DOHH2 (cell line): Measurements from ENCODE around the gene PDCD7.
A peak's percentile ranks its signal among the peaks of the same experiment; 100 is the strongest.
"Not testable (repeated sequence)": the region's sequence is repeated elsewhere in the genome, so short reads cannot be mapped to it uniquely, and the experiment has no call there.

Experiments
- H3F3A ChIP-seq: fragments of 200-600 bp; sonication (generic), shearing (Covaris generic); 2 replicates; pipeline ENCODE4 v1.6.0; 2016; ENCODE audit warnings: antibody characterized with exemption, mild to moderate bottlenecking; ENCODE audit not compliant: control insufficient read depth, insufficient read depth
- H3K27ac ChIP-seq: fragments of 200-600 bp; sonication (generic); 2 replicates; pipeline ENCODE4 v1.5.1; 2014; ENCODE audit warnings: low read depth, mild to moderate bottlenecking, low read length, moderate library complexity
- H3K27me3 ChIP-seq: fragments of 200-600 bp; sonication (generic); 2 replicates; pipeline ENCODE4 v1.6.1; 2014; ENCODE audit warnings: mild to moderate bottlenecking, low read length, mixed read lengths; ENCODE audit not compliant: control insufficient read depth
- H3K36me3 ChIP-seq: fragments of 200-600 bp; sonication (generic); 2 replicates; pipeline ENCODE4 v1.6.1; 2014; ENCODE audit warnings: mild to moderate bottlenecking, low read length, moderate library complexity, mixed read lengths; ENCODE audit not compliant: control insufficient read depth
- H3K4me1 ChIP-seq: fragments of 200-600 bp; sonication (generic); 2 replicates; pipeline ENCODE4 v1.6.1; 2014; ENCODE audit warnings: mild to moderate bottlenecking, low read length, mixed read lengths; ENCODE audit not compliant: control insufficient read depth
- H3K4me2 ChIP-seq: fragments of 200-600 bp; sonication (generic); 2 replicates; pipeline ENCODE4 v1.6.0; 2014; ENCODE audit warnings: mild to moderate bottlenecking, low read length, moderate library complexity
- H3K4me3 ChIP-seq: fragments of 200-600 bp; sonication (generic); 2 replicates; pipeline ENCODE4 v1.5.1; 2014; ENCODE audit warnings: mild to moderate bottlenecking, low read length, mixed read lengths
- H3K79me2 ChIP-seq: fragments of 200-600 bp; sonication (generic); 2 replicates; pipeline ENCODE4 v1.6.1; 2014; ENCODE audit warnings: mild to moderate bottlenecking, low read length, mixed read lengths; ENCODE audit not compliant: control insufficient read depth
- H3K9me2 ChIP-seq: fragments of 200-600 bp; sonication (generic); replicated peaks from 2 replicates; pipeline ENCODE4 v1.6.1; 2014; ENCODE audit warnings: mild to moderate bottlenecking, low read length, mixed read lengths; ENCODE audit not compliant: control insufficient read depth
- H3K9me3 ChIP-seq: fragments of 200-600 bp; sonication (generic); 2 replicates; pipeline ENCODE4 v1.6.1; 2014; ENCODE audit warnings: antibody characterized with exemption, low read length, mixed read lengths; ENCODE audit not compliant: control insufficient read depth, insufficient read depth
- H4K20me1 ChIP-seq: fragments of 200-600 bp; sonication (generic); 2 replicates; pipeline ENCODE4 v1.6.0; 2014; ENCODE audit warnings: low read depth, mild to moderate bottlenecking, antibody characterized with exemption, low read length, moderate library complexity; ENCODE audit not compliant: control insufficient read depth, insufficient read depth
- EZH2phosphoT487 ChIP-seq: fragments of 200-600 bp; sonication (generic); IDR thresholded peaks from 2 replicates; pipeline ENCODE4 v1.6.1; 2017; ENCODE audit warnings: borderline replicate concordance, mild to moderate bottlenecking, antibody characterized with exemption, low read length, moderate library complexity, mixed read lengths
- TF ChIP-seq, protein P1 (sequence below): fragments of 200-600 bp; sonication (generic); IDR thresholded peaks from one replicate; pipeline ENCODE4 v1.5.1; 2014; ENCODE audit warnings: antibody characterized with exemption, mild to moderate bottlenecking, low read depth, low read length; ENCODE audit not compliant: poor library complexity, severe bottlenecking

Gene PDCD7

DNA sequence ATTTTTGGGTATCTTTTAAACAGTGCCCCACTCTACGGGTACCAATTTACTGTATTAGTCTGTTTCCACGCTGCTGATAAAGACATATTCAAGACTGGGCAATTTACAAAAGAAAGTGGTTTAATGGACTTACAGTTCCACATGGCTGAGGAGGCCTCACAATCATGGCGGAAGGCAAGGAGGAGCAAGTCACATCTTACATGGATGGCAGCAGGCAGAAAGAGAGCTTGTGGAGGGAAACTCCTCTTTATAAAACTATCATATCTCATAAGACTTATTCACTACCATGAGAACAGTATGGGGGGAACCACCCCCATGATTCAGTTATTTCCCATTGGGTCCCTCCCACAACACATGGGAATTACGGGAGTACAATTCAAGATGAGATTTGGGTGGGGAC lies 4.3 kb upstream of the PDCD7 start:
- H3K9me3 ChIP-seq = peaks cover 11% of the 10 kb centered on the region
- not testable (repeated sequence) for H3F3A ChIP-seq, H3K36me3 ChIP-seq, H3K9me2 ChIP-seq, H4K20me1 ChIP-seq, H3K4me3 ChIP-seq, H3K27me3 ChIP-seq, H3K27ac ChIP-seq, H3K4me2 ChIP-seq, H3K79me2 ChIP-seq
- H3K4me1 ChIP-seq = peaks cover 11% of the 10 kb centered on the region

DNA sequence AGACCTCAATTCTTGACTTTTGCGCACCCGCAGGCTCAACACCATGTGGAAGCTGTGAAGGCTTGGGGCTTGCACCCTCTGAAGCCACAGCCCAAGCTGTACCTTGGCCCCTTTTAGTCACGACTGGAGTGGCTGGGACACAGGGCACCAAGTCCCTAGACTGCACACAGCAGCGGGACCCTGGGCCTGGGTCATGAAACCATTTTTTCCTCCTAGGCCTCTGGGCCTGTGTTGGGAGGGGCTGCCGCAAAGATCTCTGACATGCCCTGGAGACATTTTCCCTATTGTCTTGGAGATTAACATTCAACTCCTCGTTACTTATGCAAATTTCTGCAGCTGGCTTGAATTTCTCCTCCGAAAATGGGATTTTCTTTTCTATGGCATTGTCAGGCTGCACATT lies 3.5 kb upstream of the PDCD7 start:
- H3K27ac ChIP-seq, H3K4me3 ChIP-seq: not testable (repeated sequence)

DNA sequence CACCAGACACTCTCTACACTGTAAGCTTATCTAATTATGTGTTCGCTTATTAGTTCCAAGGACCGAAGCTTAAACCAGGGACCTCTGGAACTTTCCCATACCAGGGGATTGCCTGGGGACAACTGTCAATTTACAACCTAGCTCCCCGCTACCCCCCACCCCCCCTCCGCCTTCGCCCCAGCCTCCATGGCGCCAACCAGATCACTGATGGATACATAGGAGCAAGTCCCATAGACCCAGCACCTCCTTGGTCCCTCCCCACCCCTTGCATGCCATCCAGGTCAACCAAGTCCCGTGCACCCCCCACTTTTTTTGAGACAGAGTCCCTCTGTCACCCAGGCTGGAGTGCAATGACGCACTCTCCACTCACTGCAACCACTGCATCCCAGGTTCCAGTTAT lies 930 bp upstream of the PDCD7 start:
- no peaks in the 10 kb centered on the region for H3K9me2 ChIP-seq
- TF ChIP-seq, protein P1, sequence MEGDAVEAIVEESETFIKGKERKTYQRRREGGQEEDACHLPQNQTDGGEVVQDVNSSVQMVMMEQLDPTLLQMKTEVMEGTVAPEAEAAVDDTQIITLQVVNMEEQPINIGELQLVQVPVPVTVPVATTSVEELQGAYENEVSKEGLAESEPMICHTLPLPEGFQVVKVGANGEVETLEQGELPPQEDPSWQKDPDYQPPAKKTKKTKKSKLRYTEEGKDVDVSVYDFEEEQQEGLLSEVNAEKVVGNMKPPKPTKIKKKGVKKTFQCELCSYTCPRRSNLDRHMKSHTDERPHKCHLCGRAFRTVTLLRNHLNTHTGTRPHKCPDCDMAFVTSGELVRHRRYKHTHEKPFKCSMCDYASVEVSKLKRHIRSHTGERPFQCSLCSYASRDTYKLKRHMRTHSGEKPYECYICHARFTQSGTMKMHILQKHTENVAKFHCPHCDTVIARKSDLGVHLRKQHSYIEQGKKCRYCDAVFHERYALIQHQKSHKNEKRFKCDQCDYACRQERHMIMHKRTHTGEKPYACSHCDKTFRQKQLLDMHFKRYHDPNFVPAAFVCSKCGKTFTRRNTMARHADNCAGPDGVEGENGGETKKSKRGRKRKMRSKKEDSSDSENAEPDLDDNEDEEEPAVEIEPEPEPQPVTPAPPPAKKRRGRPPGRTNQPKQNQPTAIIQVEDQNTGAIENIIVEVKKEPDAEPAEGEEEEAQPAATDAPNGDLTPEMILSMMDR = no peak
- TF ChIP-seq EZH2phosphoT487 = no peak
- H3K4me1 ChIP-seq = peaks cover 19% of the 10 kb centered on the region
- H3F3A ChIP-seq = no peaks in the 10 kb centered on the region
- peaks cover 39% of the 10 kb centered on the region for H3K79me2 ChIP-seq
- peaks cover 12% of the 10 kb centered on the region for H3K36me3 ChIP-seq
- peaks cover 11% of the 10 kb centered on the region for H3K9me3 ChIP-seq
- H4K20me1 ChIP-seq = peaks cover 7% of the 10 kb centered on the region; the same call in 1 of the 2 replicates
- no peak overlapping the region for H3K27ac ChIP-seq
- H3K4me2 ChIP-seq = peak overlapping the region; percentile 91
- H3K27me3 ChIP-seq = no peaks in the 10 kb centered on the region
- peak overlapping the region; percentile 95 for H3K4me3 ChIP-seq

More for the DNA sequence above, 3.5 kb upstream of the PDCD7 start:
- not testable (repeated sequence) for H3F3A ChIP-seq, H3K27me3 ChIP-seq, H3K36me3 ChIP-seq, H3K9me2 ChIP-seq, H4K20me1 ChIP-seq, H3K4me2 ChIP-seq
- Histone ChIP-seq H3K79me2 (peaks cover 17% of the 10 kb centered on the region), H3K9me3 (peaks cover 11% of the 10 kb centered on the region), H3K4me1 (peaks cover 14% of the 10 kb centered on the region)

DNA sequence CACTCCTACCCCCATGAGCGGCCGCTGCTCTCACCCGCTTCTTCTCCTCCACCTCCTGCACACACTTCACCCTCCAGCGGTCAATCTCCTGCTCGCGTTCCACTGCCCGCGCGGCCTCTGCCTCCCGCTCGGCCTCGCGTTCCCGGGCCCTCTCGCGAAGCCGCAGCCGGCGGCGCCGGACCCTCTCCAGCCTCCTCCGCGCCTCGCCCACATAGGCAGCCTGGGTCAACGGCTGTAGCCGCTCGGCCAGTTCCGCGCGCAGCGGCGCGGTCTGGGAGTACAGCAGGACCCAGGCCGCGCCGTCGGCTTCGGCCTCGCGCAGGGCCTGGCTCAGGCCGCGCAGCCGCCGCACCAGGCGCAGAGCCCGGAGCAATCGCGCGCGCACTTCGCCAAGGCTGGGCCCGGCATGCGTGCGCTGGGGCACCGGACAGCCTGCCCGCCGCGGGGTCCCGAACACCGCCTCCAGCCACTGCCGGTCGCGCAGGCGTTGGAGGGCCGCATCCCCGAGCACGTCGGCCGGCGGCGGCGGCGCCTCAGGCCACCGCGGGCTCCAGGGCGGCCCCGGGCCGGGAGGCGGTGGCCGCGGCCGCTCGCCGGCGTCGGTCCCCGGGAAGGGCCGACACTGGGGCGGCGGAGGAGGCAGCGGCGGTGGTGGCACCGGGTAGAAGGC lies 595 bp downstream of the PDCD7 start:
- H4K20me1 ChIP-seq = peaks cover 7% of the 10 kb centered on the region; the same call in 1 of the 2 replicates
- peak overlapping the region; percentile 63 for H3K27ac ChIP-seq

More for the DNA sequence above, 595 bp downstream of the PDCD7 start:
- Histone ChIP-seq H3K4me2 (peak overlapping the region; percentile 91), H3K79me2 (peaks cover 52% of the 10 kb centered on the region), H3K9me3 (peaks cover 11% of the 10 kb centered on the region), H3F3A (no peaks in the 10 kb centered on the region), H3K4me3 (peak overlapping the region; percentile 95), H3K36me3 (peaks cover 27% of the 10 kb centered on the region), H3K27me3 (no peaks in the 10 kb centered on the region), H3K9me2 (no peaks in the 10 kb centered on the region), H3K4me1 (peaks cover 19% of the 10 kb centered on the region)
- TF ChIP-seq, protein P1 = no peak
- TF ChIP-seq EZH2phosphoT487 = no peak
